ENCODE results near the gene SCPEP1. TPM values are rescaled to one million over a fixed set of nuclear protein-coding genes. Genes with fewer than 3 reads are reported as not detected.

SCPEP1 gene
- total RNA-seq, 1 experiment from 2014 or later: 27.5 TPM

DNA sequence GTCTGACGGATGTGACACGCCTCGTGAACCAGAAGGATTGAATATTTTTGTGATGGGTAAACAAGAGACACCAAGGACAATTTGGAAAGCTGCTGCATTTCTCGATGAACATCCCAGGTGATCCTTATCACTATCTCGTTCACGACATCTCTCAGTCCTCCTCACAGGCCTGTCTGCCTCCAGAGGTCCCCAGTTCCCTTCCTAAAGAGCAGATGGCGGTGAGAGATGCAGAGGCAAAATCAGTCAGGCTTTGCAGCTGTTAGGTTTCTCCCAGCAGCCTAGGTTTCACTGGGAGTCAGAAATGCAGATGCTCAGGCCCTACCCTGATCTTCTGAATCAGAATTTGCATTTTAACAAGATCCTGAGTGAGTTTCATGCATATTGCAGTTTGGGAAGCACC lies 23.6 kb downstream of the SCPEP1 start:
- DNase-seq (ENCODE audit: low read depth): no peak

DNA sequence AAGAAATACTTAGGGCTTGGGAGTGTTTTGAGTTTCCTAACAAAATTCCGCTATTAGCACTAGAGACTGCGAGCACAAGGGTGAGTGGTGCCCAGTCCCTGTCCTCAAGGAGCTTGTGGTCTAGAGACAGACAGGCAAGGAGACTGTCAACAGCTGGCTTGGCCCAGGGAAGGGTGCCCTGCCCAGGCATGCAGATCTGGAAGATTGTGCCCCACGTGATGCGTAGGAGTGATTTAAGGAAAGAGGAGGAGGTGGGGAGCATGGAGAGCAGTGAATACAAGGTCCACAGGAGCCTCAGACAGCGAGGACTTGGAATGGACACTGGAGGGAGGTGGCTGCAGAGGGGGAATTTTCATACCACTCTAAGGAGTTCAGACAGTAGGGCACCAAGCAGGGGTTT lies 25.0 kb downstream of the SCPEP1 start:
- DNase-seq (ENCODE audit: low read depth): no peak

DNA sequence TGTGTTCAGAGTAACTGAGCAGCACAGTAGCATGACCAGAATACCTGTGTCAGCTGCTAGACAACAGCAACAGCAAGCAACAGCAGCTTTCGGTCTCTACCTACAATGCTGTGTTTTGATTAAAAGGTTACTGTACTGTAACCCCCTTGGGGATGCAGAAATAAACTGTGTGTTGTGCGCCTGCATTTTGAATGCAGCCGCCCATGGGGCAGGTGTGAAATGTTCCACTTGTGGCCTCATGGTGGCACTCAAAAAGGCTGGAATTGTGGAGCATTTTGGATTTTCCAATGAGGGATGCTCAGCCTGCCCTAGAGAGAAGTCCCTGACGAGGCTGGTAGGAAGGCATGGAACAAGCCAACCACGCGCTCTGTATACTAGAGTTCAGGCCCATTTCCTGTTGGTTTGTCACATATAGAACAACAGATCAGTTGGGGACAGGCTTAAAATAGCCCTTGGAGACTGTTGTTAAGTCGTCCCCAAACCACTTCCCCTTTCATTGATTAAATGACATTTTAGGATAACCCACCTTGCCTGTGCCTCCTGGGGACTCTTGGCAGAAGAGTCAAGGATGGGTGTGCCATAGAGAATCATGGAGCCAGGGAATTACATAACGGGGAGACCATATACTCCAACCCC lies 27.1 kb downstream of the SCPEP1 start:
- no peak for DNase-seq (ENCODE audit: low read depth)

DNA sequence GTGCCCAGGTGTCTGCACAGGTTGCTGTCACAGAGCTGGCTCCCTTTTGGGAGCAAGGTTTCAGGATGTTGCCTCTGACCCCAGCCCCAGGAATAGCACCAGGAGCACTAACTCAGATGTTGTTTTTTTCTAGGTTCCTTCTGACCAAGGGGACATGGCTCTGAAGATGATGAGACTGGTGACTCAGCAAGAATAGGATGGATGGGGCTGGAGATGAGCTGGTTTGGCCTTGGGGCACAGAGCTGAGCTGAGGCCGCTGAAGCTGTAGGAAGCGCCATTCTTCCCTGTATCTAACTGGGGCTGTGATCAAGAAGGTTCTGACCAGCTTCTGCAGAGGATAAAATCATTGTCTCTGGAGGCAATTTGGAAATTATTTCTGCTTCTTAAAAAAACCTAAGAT lies 28.1 kb downstream of the SCPEP1 start:
- DNase-seq (ENCODE audit: low read depth): no peak

DNA sequence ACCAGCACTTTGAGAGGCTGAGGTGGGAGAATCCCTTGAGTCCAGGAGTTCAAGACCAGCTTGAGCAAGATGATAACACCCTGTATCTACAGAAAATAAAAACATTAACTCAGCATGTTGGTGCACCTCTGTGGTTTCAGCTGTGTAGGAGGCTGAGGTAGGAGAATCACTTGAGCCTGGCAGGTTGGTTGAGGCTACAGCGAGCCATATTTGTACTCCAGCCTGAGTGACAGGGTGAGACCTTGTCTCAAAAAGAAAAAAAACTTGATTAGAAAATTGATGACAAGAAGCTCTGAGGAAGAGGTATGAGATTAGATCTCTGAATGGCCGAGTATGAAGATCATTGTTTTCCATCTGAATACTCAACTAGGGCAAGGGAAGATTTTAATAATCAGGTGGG lies 31.0 kb downstream of the SCPEP1 start:
- DNase-seq (ENCODE audit: low read depth): no peak

DNA sequence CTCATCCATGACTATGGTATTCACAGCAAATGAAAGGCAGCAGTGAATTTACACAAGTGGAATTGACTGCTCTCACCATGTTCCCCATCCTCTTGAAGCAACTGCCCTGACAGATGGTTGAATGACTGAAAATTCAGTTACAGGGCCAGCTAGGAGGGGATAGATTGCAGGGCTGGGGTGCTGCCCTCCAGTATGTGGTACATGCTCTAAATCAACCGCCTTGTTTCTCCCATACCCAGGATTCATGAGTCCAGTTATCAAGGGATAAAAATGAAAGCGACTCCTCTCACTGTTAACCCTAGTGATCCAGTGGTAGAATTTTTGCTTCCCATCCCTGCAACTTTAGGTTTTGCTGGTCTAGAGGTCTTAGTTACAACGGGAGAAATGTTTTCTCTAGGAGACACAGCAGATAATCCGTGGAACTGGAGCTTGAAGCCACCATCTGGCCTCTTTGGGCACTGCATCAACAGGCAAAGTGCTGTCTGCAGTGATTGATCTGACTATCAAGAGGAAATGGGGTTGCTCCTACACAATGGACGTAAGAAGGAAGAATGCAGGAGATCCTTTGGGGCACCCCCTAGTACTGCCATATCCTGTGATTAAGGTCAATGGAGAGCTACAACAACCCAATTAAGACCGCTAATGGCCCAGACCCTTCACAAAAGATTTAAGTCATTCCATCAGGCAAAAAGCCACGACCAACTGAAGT lies 32.0 kb downstream of the SCPEP1 start:
- DNase-seq (ENCODE audit: low read depth): peak; percentile 31

DNA sequence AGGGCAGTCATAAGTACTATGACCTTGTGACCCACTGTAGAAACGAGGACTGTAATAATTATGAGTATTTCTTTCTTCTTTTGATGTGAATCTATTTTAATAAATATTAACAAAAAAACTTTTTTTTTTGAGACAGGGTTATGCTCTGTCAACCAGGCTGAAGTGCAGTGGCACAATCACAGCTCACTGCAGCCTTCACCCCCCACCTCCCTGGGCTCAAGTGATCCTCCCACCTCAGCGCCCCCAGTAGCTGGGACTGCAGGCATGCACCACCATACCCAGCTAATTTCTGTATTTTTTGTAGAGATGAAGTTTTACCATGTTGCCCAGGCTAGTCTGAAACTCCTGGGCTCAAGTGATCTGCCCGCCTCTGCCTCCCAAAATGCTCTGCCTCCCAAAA lies 32.6 kb downstream of the SCPEP1 start:
- no peak for DNase-seq (ENCODE audit: low read depth)

DNA sequence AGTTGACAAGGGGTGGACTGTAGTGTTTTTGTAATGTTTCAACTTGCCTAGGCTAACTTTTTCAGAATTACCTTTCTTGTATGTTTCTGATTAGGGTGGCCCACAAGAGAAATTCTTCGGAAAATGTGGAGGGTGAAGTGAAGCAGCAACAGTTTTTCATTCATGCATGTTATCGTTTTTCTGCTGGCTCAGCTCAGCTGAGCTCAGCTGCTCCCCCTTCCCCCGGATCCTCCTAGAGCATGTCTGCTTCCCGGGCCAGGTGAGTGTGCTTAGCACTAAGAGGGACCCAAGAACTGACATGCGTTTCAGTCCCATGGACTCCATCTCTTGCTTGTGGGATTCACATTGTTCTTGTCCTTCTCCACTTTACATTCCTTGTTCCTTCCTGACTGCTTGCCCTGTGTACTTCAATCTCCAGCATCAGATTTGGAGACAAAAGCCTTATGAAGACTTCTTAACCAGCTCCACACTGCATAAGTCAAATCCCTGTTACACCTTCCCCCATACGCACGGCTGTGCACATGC lies 33.6 kb downstream of the SCPEP1 start:
- DNase-seq (ENCODE audit: low read depth): no peak

DNA sequence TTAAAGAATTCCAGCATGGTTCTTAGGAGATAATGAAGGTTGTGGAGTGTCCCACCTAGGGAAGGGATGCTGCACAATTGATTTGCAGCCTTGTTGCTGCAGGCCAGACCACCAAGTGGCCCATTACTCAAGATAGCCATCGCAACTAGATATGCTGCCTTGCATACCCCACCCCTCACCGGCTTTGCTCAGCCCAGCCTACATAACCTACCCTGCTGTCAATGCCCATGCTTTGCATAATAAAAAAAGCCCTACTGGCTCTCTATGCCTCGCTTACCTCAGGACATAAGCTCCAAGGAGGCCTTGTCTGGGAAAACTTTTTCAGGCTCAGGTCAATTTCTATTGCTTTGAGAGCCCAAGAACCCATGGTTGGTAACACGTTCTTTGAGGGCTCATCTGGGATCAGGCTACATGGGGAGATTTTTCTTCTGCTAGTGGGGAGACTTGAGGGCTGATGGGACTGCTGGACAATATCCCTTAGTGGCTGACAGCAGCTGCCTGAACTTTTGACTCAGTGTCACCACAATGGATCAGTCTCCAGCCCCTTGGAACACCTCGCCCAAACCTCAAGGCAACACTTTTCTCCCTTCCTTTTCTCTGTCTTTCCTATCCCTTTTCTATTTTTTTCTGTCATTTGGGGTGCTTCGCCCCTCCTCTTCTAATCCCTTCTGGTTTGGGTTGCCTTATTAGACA lies 38.3 kb downstream of the SCPEP1 start:
- DNase-seq (ENCODE audit: low read depth): no peak

DNA sequence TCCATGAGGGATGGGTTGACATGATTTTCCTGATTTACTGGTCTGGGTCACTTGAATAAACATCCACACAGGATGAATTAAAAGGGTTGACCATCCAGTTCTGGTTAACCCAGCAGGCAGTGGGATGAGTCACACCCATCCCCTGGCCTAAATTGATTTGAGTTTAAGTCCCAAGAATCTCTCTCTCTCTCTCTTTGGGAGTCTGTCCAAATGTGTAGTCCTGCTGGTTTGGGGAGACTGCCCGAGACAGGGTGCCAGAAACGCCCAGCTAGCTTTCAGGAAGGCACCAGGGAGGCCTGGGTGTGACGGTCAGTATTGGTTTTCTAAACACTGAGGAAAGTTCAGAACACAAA lies 38.8 kb downstream of the SCPEP1 start:
- peak; percentile 26 for DNase-seq (ENCODE audit: low read depth)

DNA sequence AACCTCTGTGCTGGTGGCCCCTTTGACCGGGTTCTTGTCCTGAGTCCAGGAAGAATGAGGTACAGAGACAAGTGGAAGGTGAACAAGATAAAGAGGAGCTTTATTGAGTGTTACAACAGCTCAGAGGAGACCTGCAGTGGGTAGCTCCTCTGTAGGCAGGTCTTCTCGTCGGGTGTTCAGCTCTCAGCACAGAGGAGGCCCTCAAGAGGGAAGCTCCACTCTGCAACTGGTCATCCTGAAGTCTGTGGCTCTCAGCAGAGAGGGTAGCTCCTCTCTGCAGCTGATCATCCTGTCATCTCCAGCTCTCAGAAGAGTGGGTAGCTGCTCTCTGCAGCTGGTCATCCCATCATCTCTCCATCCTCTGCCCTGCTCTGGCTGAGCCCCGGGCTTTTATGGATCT lies 39.7 kb downstream of the SCPEP1 start:
- DNase-seq (ENCODE audit: low read depth): no peak

DNA sequence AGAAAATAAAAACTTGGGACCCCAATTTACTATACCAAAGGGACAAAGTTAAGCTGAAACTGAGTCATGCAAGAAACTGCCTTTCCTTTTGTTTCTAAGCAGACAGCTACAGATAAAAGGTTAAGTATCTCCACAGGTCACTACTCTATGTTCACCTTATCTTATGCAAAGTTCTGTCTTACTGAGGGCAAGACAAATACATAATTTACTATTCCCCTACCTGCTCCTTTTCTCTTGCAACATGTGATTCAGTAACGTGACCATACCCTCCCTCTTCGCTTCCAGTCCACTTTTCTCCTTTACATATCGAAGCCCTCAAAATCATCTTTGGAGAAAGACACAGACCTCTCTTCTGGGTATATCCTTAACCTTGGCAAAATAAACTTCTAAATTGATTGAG lies 42.3 kb downstream of the SCPEP1 start:
- DNase-seq (ENCODE audit: low read depth): no peak

DNA sequence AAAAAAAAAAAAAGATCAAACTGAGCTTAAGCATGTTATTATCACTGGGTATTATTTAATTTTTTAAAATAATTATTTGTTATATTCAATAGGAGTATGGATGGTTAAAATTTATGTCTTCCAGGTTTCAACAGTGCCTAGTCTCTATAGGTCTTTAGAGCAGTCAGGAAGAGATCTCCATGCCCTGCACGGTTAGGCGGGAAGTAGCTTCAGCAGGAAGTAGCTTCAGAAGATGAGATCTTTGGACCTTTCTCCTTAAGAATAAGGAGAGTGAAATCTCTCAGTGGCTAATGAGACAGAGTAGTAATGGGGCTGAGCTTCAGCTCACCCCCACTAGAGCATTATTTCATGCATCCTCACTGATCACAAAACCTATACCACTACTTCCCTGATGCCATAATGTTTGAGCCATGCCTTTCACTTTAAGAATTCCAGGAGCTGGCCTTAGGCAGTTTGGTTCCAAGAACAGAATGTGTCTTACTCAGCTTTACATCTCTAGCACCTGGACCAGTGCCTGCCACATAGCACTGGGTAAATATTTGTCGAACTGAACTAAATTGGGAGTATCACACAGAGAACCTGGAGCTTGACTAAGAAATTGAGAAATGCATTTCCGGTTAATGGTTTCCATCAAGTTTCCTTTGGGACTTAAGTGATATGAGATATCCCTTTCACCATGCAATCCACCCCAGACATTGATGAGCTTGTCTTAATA lies 43.5 kb downstream of the SCPEP1 start:
- DNase-seq (ENCODE audit: low read depth): no peak

DNA sequence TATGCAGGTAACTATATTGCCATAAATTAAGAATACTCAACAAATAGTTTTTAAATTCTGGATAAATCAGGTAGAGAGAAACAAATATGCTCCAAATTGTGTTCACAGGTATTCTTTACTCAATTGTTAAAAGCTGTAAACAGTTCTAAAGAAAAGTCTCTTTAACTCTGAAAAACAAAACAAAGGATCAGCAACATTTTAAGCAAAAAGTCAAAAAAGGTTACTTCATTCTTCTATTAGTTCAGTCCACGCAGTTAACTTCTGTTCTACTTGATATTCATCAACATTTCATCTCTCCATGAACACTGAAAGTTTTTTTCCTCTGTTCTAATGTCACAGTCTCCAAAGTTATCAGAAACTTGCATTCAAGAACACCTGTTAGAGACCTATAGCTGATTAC lies 47.9 kb downstream of the SCPEP1 start:
- no peak for DNase-seq (ENCODE audit: low read depth)

DNA sequence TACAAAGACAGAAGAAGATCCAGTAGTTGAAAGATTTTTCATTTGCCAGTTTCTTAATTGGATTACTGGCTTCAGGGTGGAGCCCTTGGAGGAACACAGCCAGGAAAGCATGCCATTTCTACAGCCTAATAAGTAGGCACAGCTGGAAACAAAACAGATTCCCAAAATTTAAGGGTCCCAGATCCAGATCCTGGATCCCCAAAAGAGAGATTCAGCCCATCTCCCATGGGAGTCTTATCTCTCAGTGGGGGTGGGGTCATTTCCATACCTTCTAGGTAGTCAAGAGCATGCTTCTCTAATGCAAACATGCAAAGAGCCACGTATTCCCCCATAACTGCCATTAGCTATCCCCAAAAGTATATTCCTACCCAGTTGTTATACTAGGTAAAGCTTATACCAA lies 49.9 kb downstream of the SCPEP1 start:
- DNase-seq (ENCODE audit: low read depth): no peak

DNA sequence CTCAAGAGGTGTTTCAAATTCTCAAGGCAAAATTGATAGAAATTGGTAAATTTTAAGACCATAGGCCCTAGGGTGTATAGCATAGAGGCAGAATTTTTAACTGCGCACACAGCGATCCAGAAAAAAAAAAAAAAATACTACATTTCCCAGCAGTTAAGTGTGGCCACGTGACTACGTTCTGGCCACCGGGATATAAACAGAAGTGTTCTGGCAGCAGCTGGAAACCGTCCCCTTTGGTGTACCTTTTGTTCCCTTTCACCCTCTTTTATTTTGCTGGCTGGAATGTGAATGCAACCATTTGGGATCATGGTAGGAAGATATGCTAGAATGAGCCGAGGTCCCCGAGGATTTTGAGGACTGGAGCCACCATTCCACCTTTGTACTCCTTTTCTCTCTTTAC lies 54.4 kb downstream of the SCPEP1 start:
- no peak for DNase-seq (ENCODE audit: low read depth)

DNA sequence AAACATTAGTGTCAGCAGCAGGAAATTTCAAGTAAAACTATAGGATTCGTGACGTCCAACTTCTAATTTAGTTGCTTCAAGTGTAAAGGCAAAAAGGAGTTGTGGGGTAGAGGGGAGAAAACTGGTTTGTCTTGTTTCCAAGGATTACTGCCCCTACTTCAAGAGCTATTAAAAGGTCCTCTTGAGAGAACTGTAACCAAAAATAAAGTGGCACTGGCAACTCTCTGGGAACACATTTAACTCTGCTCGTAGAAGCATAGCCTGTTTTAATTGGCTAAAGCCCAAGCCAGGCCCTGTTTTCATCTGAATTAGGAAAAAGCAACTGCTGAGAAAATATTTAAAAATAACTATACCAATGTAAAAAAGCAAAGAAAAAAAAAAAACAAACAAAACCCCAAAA lies 55.4 kb downstream of the SCPEP1 start:
- DNase-seq (ENCODE audit: low read depth): no peak

DNA sequence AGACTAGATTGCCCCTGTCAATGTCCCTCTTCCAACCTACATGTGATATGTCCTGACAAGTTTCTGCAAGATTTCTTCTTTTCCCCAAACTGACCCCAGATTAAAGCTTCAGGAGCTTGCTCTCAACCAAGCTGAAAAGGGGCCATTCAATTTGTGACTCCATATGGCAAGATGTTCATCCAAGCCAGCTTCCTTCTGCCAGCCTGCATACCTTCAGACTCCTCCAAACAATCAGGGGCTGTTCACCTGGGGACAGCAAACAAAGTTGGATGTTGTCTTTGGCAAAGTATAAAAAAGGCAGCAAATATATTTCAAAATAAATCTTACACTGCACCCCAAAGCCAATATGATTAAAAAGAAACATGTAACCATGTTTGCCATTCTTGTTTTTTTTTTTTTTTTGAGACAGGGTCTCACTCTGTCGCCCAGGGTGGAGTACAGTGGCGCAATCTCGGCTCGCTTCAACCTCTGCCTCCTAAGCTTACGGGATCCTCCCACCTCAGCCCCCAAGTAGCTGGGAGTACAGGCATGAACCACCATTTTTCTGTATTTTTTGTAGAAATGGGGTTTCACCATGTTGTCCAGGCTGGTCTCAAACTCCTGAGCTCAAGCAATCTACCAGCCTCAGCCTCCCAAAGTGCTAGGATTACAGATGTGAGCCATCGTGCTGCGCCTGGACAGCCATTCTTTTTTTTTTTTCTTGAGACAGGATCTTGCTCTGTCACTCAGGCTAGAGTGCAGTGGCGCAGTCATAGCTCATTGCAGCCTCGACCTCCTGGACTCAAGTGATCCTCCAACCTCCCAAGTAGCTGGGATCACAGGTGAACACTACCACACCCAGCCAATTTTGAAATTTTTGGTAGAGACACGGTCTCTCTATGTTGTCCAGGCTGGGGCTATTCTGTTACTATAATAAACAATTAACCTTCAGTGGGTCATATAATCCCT lies 57.1 kb downstream of the SCPEP1 start:
- no peak for DNase-seq (ENCODE audit: low read depth)

DNA sequence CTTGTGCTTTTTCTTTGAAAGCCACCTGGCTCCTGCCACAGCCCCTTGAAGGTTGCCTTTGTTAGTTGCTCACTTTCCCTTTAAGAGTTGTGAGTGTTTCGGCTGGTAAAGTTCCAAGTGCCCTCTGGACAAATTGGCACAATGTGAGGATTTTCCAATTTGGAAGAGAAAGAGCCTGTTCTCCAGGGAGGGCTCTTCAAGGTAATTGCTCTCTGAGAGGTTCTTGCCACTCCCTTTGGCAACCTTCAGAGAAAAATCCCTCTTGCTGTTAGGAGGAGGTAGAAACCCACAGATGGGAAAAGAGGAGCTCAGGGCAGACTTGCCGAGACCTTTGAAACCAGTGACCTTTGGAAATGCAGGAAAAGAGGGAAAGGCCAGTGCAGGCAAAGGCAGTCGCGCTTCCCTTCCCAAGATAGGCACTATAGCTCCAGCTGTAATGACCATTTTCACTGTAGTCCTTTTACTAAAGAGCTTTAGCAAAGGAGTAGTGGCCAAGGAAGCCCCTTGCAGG lies 58.1 kb downstream of the SCPEP1 start:
- DNase-seq (ENCODE audit: low read depth): peak; percentile 22

DNA sequence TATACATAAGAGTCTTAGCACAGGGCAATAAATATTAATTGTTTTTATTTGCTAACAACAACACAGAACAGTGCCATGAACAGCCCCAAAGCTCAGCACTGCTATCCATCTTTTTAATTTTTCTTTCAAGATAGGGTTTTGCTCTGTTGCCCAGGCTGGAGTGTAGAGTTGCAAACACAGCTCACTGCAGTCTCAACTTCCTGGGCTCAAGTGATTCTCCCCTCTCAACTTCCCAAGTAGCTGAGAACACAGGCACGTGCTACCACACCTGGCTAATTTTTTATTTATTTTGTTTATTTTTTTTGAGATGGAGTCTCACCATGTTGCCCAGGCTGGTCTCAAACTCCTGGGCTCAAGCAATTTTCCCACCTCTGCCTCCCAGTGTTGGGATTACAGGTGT lies 59.5 kb downstream of the SCPEP1 start:
- no peak for DNase-seq (ENCODE audit: low read depth)

DNA sequence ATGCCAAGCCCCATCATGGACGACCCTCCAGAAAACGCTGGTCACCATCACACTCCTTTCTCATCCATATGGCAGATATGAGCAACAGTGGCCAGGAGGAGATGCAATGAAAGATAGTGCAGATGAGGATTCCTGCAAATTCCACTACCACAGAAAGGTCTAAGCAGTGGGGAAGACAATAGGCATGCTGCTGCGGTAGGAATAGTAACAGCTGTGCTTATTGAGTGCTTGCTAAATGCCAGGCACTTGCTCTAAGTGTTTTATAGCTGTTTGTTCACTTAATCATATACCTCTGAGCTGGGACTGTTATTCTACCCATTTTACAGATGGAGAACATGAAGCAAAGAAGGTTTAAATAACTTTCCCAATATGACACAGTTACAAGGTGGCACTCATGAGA lies 60.6 kb downstream of the SCPEP1 start:
- DNase-seq (ENCODE audit: low read depth): no peak
